SHP77 treated with DMSO at 0.1 percent for 48 hours (cell line): ENCODE measurements around the gene GABRA5.

Experiments
- DNase-seq: peaks from one replicate; lab custom pipeline; 2025; lab: John Stamatoyannopoulos, UW

The GABRA5 gene

GRCh38 chr15:26928051-26928450 lies 61.2 kb downstream of the GABRA5 start:
- DNase-seq, result no peak

- DNase-seq, result no peak
Measured at GRCh38 chr15:26929588-26929987, 62.7 kb downstream of the GABRA5 start.

DNA sequence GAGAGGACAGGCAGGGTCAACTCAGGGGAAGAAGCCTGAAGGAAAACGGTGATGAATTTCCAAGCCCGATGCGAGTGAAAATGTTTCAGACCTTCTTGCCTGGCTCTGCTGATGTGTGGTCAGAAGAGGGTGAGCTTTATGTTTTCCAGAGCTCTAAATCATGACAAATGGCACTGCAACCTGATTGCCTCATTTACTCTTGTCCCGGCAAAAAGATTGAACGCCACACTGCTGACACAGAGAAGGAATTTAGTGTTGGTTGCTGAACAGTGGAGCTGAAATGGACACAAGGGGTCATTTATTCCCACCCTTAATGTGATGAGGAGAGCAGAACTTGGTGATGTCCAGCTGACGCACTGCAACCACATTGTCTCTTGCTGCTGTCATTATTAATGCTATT lies 68.0 kb downstream of the GABRA5 start:
- DNase-seq, result no peak

- DNase-seq, result no peak
Measured at GRCh38 chr15:26935322-26935721, 68.5 kb downstream of the GABRA5 start.

DNA sequence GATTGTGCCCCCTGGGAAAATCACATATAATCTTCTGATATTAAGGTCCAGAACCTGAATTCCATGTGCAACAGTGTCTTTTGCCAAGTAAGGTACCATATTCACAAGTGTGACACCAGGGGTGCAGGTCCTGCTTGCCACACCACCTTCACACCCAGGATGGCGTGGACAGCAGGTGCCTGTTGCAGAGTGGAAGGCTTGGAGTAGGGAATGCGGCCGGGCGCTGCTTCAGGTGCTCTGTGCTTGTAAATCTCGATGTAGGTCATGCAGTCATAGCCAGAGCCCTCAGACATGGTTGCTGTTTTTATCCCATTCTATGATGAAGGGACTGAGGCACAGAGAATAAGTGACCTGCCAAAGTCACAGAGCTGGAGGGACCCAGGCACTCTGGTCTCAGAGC lies 69.6 kb downstream of the GABRA5 start:
- no peak for DNase-seq

DNA sequence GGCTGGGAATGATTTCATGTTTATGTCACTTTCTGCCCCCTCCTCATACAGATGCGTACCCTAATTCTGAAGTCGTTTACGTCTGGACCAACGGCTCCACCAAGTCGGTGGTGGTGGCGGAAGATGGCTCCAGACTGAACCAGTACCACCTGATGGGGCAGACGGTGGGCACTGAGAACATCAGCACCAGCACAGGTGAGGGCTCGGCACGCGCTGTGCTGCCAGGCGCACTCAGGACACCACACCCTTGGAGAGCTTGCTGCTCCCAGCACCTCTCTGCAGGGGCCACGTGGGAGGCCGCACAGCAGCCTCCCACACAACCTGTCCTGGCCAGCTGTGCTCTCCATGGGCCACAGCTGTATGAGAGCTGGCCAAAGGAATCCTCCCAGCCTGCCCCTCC lies 70.3 kb downstream of the GABRA5 start:
- DNase-seq, result no peak

DNA sequence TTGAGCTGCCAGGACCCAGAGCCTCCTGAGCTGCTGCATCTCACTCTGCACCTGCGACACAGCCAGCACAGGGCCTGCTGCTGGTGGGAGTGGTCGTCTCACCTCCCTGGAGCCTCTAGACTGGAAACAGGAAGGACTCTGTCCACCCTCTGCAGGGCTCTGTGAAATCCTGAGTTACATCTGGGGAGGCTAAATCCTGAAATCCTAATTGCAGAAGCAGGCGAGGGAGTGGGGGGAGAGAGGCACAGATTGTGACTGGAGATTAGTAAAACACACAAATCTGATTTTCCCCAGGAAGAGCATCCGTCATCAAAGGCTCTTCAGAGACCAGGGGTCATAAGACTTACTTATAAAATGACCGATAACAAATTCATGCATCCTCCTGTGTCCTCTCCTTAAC lies 72.5 kb downstream of the GABRA5 start:
- DNase-seq, result no peak

- DNase-seq, result no peak
Measured at GRCh38 chr15:26941489-26941888, 74.6 kb downstream of the GABRA5 start.

DNA sequence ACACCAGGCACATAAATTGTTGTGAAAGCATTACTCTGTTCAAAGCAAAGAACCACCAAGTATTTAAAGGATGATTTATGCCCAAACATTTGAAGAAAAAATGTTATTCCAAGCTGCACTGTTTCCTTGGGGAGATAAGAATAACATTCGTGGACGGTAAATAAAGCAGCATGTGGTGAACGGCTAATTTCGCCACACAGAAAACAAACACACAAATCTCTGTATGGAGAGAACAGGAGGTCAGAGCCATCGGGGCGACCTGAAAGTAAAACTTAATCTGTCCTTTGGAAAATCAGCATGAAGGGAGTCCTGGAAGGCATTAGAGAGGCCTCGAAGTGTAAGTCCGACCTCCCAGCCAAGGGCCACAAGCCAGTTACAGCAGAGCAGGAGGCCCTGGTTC lies 77.0 kb downstream of the GABRA5 start:
- no peak for DNase-seq

GRCh38 chr15:26945046-26945445 lies 78.2 kb downstream of the GABRA5 start:
- DNase-seq, result no peak

DNA sequence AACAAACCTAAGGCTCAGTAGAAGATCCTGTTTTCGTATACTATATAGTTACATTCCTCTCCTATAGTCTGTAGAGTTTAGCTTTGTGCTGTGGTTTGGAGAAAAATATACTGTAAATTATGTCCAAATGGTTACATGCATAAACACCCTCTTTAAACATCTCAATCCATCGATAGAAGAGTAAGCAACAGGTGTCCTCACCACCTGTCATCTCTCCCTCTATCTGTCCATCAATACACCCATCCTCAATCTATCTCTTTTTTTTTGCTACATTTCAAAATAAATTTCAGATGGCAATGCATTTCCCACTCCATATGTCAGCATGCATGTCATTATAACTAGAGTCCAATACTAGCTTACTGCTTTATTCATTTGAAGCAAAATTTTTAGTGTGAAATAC lies 83.1 kb downstream of the GABRA5 start:
- DNase-seq, result no peak

- no peak for DNase-seq
Measured at GRCh38 chr15:26954403-26954802, 87.5 kb downstream of the GABRA5 start.

GRCh38 chr15:26967719-26968269 lies 100.9 kb downstream of the GABRA5 start:
- DNase-seq, result no peak

GRCh38 chr15:26968806-26969205 lies 101.9 kb downstream of the GABRA5 start:
- no peak for DNase-seq

GRCh38 chr15:26970712-26971210 lies 103.9 kb downstream of the GABRA5 start, which contains the start of gene GABRG3:
Gene GABRG3, plus strand, starts transcription at chr15:26971181.
- DNase-seq, result no peak

- no peak for DNase-seq
Measured at GRCh38 chr15:26971271-26972018, 104.6 kb downstream of the GABRA5 start.

DNA sequence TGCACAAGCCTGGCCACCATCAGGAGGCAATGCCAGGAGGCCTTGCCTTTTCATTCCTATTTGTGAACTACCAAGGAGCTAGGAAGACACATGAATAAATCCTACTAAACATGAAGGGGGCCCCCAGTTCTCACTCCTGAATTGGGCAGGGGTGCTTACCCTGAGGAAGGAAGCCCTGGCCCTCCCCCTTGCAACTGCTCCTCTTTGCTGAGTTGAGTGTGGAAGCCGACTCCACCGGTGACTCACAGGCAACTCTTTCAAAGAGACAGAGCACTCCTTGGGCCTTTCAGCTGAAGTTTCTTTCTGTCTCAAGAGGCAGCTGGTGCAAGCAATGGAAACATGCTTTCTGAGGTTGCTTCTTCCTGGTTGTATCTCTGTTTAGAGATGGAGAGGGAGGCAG lies 105.8 kb downstream of the GABRA5 start:
- DNase-seq, result no peak

DNA sequence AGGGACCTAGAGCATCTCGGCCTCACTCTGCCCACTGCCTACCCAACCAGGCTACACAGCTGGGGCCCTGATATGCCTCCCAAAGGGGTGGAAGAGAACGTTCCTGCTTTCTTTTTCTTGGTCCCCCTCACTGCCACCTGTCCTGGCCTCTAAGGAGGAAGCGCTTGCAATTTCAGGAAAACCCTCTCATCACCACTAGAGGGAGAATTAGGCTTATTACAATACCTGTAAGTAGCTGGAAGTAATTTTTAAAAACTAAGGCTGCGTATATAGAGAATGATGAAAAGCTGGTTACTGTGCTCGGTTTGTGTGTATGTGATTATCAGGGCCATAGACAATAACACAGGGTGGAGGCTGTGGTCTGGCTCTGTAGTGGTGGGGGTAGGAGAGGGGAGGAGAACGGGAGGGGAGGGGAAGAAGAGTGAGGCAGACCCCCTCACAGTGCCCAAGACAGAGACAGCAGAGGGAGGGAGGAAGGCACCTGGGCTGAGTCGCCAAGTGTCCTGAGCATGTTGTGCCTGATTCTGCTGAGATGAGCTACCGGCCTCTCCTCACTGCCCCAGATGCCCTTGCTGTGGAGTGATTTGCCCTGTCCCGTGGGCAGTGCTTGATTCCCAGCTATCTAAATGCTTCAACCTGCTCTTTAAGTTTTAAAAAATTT lies 107.4 kb downstream of the GABRA5 start:
- DNase-seq, result peak; percentile 19

DNA sequence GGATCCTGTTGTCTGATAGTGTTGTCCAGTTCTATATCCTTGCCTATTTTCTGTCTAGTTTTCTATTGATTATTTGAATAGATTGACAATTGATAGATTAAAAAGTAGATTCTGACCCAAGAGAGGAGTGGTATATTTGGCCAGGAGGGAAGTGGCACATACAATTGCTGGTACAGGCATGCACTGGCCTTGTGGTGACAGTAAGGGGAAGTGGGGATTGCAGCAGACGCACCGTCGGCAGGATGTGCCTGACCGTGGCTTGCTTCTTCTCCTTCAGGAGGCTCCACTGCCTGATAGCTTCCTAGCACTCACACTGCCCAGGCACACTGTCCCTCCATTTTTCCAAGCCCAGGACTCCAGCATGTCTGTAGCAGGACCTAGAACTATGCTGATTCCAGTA lies 114.6 kb downstream of the GABRA5 start:
- no peak for DNase-seq

DNA sequence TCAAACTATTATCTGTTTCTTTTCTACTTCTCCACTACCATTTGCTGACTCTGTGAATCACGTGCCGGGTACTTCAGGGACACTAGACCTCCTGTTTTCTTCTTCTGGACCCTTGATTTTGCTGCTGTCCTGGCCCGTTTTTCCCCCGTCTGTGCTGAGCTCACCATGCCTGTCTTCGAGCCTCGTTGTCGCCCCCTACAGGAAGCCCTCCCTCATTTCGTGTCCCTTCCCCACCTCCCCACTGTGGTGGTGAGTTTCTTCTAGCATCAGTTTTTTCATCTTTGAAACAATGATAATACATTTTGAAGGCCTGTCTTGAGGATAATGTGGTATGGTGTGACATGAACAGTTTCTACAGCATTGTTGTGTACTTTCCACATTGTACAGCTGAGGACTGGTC lies 117.0 kb downstream of the GABRA5 start:
- DNase-seq, result no peak

GRCh38 chr15:26985050-26985449 lies 118.2 kb downstream of the GABRA5 start:
- DNase-seq, result no peak

DNA sequence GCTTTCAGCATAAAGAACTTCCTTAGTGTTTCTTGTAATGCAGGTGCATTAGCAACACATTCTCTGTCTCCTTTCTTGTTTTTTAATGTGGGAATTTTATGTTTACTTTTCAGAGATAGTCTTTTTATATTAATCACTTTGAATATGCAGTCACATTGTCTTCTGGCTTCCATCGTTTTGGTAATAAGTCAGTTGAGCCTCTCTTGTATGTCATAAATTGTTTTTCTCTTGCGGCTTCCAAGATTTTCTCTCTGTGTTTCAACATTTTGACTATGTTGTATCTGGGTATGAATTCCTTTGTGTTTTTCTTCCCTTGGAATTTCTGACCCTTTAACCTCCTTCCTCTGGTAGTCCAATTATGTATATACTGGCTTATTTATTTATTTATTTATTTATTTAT lies 129.4 kb downstream of the GABRA5 start:
- DNase-seq, result no peak
